CD14-positive monocyte (primary cell): Measurements from ENCODE around the gene ADGRG7. TPM values are rescaled to one million over a fixed set of nuclear protein-coding genes. Genes with fewer than 3 reads are reported as not detected.

ENCODE experiments used
- DNase-seq, 3 donors: peaks; one replicate each; pipeline ENCODE4 v3.0.0-alpha.2; 2011 to 2022
- H2AFZ ChIP-seq: 2 replicates; pipeline ENCODE4 v1.6.0; 2012; ENCODE audit warnings: mild to moderate bottlenecking, low read depth, low read length, inconsistent platforms; ENCODE audit not compliant: insufficient read depth, poor library complexity, severe bottlenecking
- H3K27ac ChIP-seq, 2 donors: 1 replicate in 1 of 2; 2 replicates in 1 of 2; pipeline ENCODE4 v1.5.1; 2012 to 2013; ENCODE audit warnings: low read length in 2 of 2, control low read depth in 1 of 2, inconsistent platforms in 1 of 2, low read depth in 1 of 2, mild to moderate bottlenecking in 1 of 2
- H3K27me3 ChIP-seq, 2 donors: one replicate each; pipeline versions ENCODE4 v1.6.0 to v1.6.1; 2011 to 2013; ENCODE audit warnings: low read length in 2 of 2; ENCODE audit not compliant: control insufficient read depth in 2 of 2, insufficient read depth in 2 of 2
- H3K36me3 ChIP-seq, 2 donors: replicated peaks in 1 of 2; 1 replicate in 1 of 2; 2 replicates in 1 of 2; pipeline versions ENCODE4 v1.5.1 to v1.6.1; 2012 to 2013; ENCODE audit warnings: low read length in 2 of 2, control low read depth in 1 of 2, inconsistent platforms in 1 of 2, mild to moderate bottlenecking in 1 of 2; ENCODE audit not compliant: insufficient read depth in 2 of 2, control insufficient read depth in 1 of 2
- H3K4me1 ChIP-seq, 2 donors: 1 replicate in 1 of 2; 2 replicates in 1 of 2; pipeline versions ENCODE4 v1.5.1 to v1.6.1; 2012 to 2013; ENCODE audit warnings: low read length in 2 of 2, control low read depth in 1 of 2, inconsistent platforms in 1 of 2, mild to moderate bottlenecking in 1 of 2, moderate library complexity in 1 of 2; ENCODE audit not compliant: insufficient read depth in 2 of 2, control insufficient read depth in 1 of 2
- H3K4me2 ChIP-seq: replicated peaks from 2 replicates; pipeline ENCODE3; 2012; ENCODE audit warnings: low read length, moderate library complexity, mild to moderate bottlenecking; ENCODE audit not compliant: poor library complexity, severe bottlenecking; ENCODE audit errors: extremely low read depth
- H3K4me3 ChIP-seq, 3 experiments: fragments of 200-600 bp in 1 of 3; sonication (generic) in 1 of 3; replicated peaks in 1 of 3; 1 replicate in 2 of 3; 2 replicates in 1 of 3; pipeline ENCODE4 v1.5.1; 2011 to 2013; ENCODE audit warnings: low read length in 3 of 3, mild to moderate bottlenecking in 3 of 3, control low read depth in 2 of 3, low read depth in 2 of 3, inconsistent platforms in 1 of 3, moderate library complexity in 1 of 3
- H3K79me2 ChIP-seq: 2 replicates; pipeline ENCODE4 v1.6.0; 2012; ENCODE audit warnings: mild to moderate bottlenecking, control low read depth, inconsistent platforms, low read length, moderate library complexity; ENCODE audit not compliant: insufficient read depth
- H3K9ac ChIP-seq: 2 replicates; pipeline ENCODE4 v1.6.0; 2017; ENCODE audit warnings: low read length, mild to moderate bottlenecking; ENCODE audit not compliant: insufficient read depth, poor library complexity, severe bottlenecking
- H3K9me3 ChIP-seq, 2 donors: replicated peaks in 1 of 2; 1 replicate in 1 of 2; 2 replicates in 1 of 2; pipeline versions ENCODE4 v1.5.1 to v1.6.1; 2012 to 2013; ENCODE audit warnings: low read length in 2 of 2, control low read depth in 1 of 2; ENCODE audit not compliant: control insufficient read depth in 1 of 2, insufficient read depth in 1 of 2
- H4K20me1 ChIP-seq: 2 replicates; pipeline ENCODE4 v1.6.0; 2012; ENCODE audit warnings: mild to moderate bottlenecking, low read length, control low read depth, moderate library complexity; ENCODE audit not compliant: insufficient read depth
- H3K27ac Mint-ChIP-seq, 7 donors: one replicate each; pipeline ENCODE4 v1.8.0; 2020; ENCODE audit warnings: mild to moderate bottlenecking in 7 of 7, mixed read lengths in 7 of 7, moderate library complexity in 6 of 7, inconsistent platforms in 2 of 7
- H3K27me3 Mint-ChIP-seq, 3 donors: one replicate each; pipeline ENCODE4 v1.8.0; 2021 to 2022; ENCODE audit warnings: low read depth in 3 of 3, mild to moderate bottlenecking in 3 of 3, mixed read lengths in 3 of 3, moderate library complexity in 3 of 3, inconsistent platforms in 1 of 3
- H3K36me3 Mint-ChIP-seq, 2 donors: one replicate each; pipeline ENCODE4 v1.8.0; 2020; ENCODE audit warnings: mixed read lengths in 2 of 2, inconsistent platforms in 1 of 2, mild to moderate bottlenecking in 1 of 2
- H3K4me1 Mint-ChIP-seq: one replicate; pipeline ENCODE4 v1.8.0; 2020; ENCODE audit warnings: mild to moderate bottlenecking, mixed read lengths
- H3K4me3 Mint-ChIP-seq, 2 donors: one replicate each; pipeline ENCODE4 v1.8.0; 2020; ENCODE audit warnings: mild to moderate bottlenecking in 2 of 2, mixed read lengths in 2 of 2, moderate library complexity in 1 of 2
- H3K9me3 Mint-ChIP-seq, 7 donors: one replicate each; pipeline ENCODE4 v1.8.0; 2020 to 2022; ENCODE audit warnings: mixed read lengths in 7 of 7, mild to moderate bottlenecking in 6 of 7, moderate library complexity in 6 of 7, inconsistent platforms in 2 of 7
- WGBS: methylation state at CpG from one replicate; pipeline ENCODE4 v1.1.5; 2013; ENCODE audit warnings: missing lambda C conversion rate; ENCODE audit not compliant: insufficient coverage; 5-methylcytosine and 5-hydroxymethylcytosine counted together
- intact Hi-C, 2 donors: fragments of 100-400 bp; cut with micrococcal nuclease; formaldehyde crosslinking; loops; one replicate each; pipeline versions ENCODE4 v1.15.0 to v1.15.1; 2023
- polyA plus RNA-seq, 3 donors: library from polyadenylated mRNA; depleted of rRNA in 1 of 3; unstranded in 2 of 3; stranded (reverse) in 1 of 3; fragments of 300-500 nt in 2 of 3; fragments of >200 nt in 1 of 3; fragmentation: Illumina TruSeq in 2 of 3; gene quantifications; 1 replicate in 2 of 3; 2 replicates in 1 of 3; pipeline ENCODE4 v1.2.3, GENCODE V29; 2012 to 2021
- TF ChIP-seq, protein P1 (sequence below): fragments of 200-600 bp; IDR thresholded peaks from one replicate; pipeline ENCODE4 v1.8.0; 2022; ENCODE audit warnings: antibody characterized with exemption, mild to moderate bottlenecking

ADGRG7 gene
- polyA plus RNA-seq, 3 donors, result not detected

DNA sequence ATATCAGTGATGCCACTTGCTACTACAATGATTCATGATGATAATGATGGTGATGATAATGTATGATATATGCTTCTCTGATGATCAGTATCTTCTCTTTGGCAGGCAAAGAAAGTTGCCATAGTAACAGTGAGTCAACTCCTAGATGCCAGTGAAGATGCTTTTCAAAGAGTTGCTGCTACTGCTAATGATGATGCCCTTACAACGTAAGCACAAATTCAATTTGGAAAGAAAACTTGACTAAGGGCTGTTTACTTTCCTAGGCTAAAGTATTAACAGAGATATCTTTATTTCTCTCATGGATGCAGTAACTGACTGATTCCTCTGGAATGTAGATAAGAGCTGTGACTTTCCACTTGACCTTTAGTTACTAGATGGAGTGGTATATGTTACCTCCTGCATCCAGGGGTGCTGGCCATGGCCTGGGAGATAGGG, 27.8 kb downstream of the ADGRG7 start:
- peaks cover 0 to 2% (median 0%) of the 10 kb centered on the region in 3 donors for H3K27me3 Mint-ChIP-seq
- H3K27me3 ChIP-seq, result no peaks in the 10 kb centered on the region
- TF ChIP-seq, protein P1, sequence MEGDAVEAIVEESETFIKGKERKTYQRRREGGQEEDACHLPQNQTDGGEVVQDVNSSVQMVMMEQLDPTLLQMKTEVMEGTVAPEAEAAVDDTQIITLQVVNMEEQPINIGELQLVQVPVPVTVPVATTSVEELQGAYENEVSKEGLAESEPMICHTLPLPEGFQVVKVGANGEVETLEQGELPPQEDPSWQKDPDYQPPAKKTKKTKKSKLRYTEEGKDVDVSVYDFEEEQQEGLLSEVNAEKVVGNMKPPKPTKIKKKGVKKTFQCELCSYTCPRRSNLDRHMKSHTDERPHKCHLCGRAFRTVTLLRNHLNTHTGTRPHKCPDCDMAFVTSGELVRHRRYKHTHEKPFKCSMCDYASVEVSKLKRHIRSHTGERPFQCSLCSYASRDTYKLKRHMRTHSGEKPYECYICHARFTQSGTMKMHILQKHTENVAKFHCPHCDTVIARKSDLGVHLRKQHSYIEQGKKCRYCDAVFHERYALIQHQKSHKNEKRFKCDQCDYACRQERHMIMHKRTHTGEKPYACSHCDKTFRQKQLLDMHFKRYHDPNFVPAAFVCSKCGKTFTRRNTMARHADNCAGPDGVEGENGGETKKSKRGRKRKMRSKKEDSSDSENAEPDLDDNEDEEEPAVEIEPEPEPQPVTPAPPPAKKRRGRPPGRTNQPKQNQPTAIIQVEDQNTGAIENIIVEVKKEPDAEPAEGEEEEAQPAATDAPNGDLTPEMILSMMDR, result no peak
- no peak overlapping the region for H3K4me3 Mint-ChIP-seq
- H3K9ac ChIP-seq, result no peak overlapping the region
- peaks cover 0 to 3% (median 0%) of the 10 kb centered on the region in 7 donors for H3K9me3 Mint-ChIP-seq
- H2AFZ ChIP-seq, result no peak overlapping the region
- peaks cover 10 to 12% of the 10 kb centered on the region in 2 donors for H3K4me1 ChIP-seq
- H3K36me3 ChIP-seq, result no peaks in the 10 kb centered on the region
- DNase-seq, result no peak
- no peak overlapping the region for H3K27ac ChIP-seq
- H3K9me3 ChIP-seq, result no peaks in the 10 kb centered on the region
- no peaks in the 10 kb centered on the region for H4K20me1 ChIP-seq
- WGBS, result 100% methylated on average over 1 of the region's 1 CpG
- H3K79me2 ChIP-seq, result no peaks in the 10 kb centered on the region
- no peak overlapping the region for H3K4me2 ChIP-seq
- H3K4me3 ChIP-seq, result no peak overlapping the region
- no peak overlapping the region for H3K27ac Mint-ChIP-seq
- no peaks in the 10 kb centered on the region for H3K36me3 Mint-ChIP-seq
- intact Hi-C loops, result no loop called here
- H3K4me1 Mint-ChIP-seq, result peaks cover 15% of the 10 kb centered on the region

DNA sequence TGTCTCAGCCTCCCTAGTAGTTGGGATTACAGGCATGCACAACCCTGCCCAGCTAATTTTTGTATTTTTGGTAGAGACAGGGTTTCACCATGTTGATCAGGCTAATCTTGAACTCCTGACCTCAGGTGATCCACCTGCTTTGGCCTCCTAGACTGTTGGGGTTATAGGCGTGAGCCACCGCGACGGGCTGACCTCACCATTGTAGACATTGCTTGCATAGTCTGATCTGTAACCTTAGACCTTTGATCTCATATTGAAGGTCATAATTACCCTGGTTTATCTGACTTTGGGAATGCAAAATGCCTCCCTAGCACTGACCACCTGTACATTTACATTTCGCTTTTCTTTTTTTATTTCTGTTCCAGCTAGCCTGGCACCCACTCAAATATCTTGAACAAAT, 31.2 kb downstream of the ADGRG7 start:
- Mint-ChIP-seq H3K4me1 (peaks cover 13% of the 10 kb centered on the region), H3K36me3 (no peaks in the 10 kb centered on the region), H3K27me3 (peaks cover 0 to 2% (median 0%) of the 10 kb centered on the region in 3 donors), H3K9me3 (peaks cover 0 to 3% (median 0%) of the 10 kb centered on the region in 7 donors), H3K4me3 (no peak overlapping the region), H3K27ac (no peak overlapping the region)
- Histone ChIP-seq H3K9ac (no peak overlapping the region), H3K9me3 (no peaks in the 10 kb centered on the region), H3K4me2 (no peak overlapping the region), H2AFZ (no peak overlapping the region), H3K79me2 (no peaks in the 10 kb centered on the region), H4K20me1 (no peaks in the 10 kb centered on the region), H3K27ac (no peak overlapping the region), H3K27me3 (no peaks in the 10 kb centered on the region), H3K4me3 (no peak overlapping the region), H3K36me3 (no peaks in the 10 kb centered on the region), H3K4me1 (peaks cover 8 to 12% of the 10 kb centered on the region in 2 donors)
- intact Hi-C loops, result no loop called here
- DNase-seq, result no peak
- TF ChIP-seq, protein P1, result no peak
- WGBS, result 95% methylated on average over 4 of the region's 5 CpGs
